NK-92 (cell line): ENCODE data around the gene FUT8.

Source experiments
- DNase-seq: peaks from one replicate; lab custom pipeline; 2025; ENCODE audit not compliant: unreplicated experiment; lab: John Stamatoyannopoulos, UW

The FUT8 gene

DNA sequence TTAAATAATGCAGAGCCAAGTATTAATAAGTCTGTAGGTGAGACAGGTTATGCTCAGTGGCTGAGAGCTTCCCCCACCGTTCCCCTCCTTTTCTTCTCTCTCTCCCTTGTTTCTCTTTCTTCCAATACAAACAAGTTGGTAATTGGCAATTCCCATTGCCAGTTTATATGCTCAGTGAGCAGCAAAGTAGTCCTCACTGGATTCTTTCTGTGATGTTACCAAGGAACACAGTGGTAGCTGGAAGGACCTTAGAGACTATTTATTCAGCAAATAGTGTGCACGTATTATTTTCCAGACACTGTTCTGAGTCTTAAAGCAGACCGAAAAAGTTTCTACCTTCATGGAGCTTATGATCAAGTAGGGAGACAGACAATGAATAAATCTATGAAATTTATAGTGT lies 344.4 kb downstream of the FUT8 start:
- DNase-seq: no peak

DNA sequence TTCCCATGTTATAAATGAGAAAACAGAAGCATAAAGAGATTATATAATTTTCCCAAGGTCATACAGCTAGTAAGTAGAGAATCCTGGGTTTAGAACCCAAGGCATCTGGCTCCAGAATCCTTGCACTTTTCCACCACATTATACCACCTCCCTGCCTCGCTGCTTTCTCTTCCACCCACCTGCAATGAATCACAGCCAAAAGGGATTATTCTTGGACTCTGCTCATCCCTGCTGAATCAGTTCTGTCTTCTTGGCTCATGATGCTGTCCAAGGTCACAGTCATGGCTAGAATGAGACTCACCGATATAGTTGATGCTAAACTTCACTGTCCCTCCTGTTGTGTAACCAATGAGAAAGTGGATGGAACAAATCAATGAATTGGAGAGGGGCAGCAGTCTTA lies 356.6 kb downstream of the FUT8 start:
- no peak for DNase-seq

DNA sequence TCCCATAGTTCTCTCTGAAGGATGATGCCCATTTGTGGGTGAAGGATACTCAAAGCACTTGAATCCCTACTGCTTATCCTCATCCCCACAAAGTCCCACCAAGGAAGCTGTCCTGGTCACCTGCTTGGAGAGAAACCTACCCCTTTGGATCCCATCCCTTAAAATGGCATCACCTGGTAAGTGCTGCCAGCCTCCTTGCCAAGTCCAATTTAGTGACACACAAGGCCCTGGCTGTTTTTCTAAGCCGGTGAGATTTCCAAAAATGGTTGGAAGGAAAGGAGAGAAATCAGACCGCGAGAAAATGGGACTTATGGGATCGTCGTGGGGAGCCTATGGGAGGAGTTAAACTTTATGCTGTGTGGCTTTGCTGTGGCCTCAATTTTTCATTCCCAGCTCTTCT lies 358.2 kb downstream of the FUT8 start:
- no peak for DNase-seq

DNA sequence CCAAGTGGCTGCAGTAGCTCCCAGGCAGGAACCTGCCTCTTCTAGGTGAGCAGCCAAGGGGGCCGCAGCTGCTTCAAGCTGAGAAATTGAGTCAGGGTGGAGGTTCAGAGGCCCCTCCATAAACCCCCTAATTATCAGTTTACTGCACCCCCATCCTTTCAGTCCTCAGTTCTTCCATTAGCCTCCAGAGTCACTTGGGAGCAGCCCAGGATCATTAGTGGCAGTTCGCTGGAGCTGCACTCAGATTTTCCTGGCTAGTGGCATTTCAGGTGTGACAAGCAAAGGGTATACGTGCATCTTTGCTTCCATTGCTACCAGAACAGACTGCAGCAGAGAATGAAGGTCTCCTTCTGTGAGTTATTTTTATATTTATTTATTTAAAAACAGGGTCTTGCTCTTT lies 358.7 kb downstream of the FUT8 start:
- no peak for DNase-seq

DNA sequence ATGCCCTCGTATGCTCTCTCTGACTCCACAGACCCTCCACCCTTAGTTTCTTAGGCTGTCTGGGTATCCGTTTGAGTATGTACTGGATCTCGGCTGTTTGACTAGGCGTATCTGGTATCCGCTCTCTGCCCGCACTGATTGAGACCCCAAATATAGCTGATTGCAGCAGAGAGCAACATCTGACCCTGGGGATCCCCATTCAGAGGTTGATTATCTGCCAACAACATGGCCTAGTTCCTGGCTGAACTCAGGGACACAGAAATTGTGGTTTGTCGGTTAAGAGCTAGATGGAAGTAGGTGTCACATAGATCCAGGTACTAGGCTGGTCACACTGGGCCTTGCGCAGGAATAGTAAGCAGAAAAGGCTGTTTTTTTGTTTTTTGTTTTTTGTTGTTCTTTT lies 359.9 kb downstream of the FUT8 start:
- no peak for DNase-seq

DNA sequence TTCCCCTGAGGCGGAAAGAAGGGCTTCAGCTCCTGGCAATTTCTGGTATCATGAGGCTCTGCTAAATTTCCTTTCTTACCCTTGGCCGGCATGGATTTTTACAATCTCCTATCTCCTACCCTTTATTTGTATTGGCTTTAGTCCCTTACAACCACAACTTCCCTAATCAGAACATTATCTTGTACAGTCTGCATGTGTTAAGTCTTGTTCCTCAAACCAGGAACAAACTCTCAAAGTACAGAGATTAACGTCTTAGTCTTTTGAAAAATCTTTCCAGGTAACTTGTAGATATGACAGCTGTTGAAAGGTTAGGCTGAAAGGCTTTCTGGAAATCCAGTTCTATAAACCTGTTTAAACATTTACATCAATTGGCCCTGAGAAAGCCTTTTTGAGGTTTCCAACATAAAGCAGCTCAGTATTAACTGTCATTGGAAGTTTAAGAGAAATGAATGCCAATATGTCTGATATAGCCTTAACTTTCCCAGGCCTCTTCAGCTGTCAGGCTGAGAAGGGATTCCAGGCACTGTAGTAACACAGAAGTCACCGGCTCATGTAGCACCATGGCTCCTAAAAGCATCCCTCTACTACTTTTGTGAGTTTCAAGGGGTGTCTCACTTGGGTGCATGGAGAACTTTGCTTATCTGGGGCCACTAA lies 360.5 kb downstream of the FUT8 start:
- no peak for DNase-seq

DNA sequence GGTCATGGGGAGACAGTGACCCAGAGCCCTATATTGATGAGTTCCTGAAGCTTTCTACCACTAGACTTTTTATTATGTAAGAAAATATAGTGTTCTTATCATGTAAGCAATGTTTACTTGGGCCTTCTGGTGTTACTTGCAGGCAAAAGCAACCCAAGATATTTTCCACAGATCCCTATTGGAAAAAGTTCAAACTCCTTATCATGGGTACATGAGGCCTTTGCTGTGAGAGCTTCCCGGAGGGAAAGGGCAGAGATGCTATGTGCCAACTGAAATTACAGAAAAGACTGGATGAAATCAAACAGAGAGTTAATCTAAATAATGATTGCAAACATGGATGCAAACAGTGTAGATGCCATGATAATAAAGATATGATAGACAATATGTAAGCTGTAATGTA lies 361.5 kb downstream of the FUT8 start:
- DNase-seq: no peak

GRCh38 chr14:65776193-65776852 lies 363.8 kb downstream of the FUT8 start:
- DNase-seq: no peak

DNA sequence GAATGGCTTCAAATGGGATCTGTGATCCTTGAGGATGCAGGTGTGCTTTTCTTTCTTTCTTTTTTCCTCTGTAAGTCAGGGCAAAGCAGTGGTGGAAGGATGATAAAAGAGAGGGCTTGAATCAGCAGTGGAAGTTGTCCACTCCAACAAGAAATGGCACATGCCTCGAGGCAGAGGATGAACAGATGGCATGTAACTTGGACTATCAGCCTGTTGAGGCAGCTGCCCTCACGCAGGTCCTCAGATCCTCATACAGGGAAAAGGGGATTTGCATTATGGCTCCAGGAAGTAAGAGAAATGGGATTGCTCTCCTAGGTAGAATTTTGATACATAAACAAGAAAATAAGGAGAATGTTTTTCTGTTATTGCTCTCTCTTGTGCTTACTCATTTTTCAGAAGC lies 368.0 kb downstream of the FUT8 start:
- no peak for DNase-seq

DNA sequence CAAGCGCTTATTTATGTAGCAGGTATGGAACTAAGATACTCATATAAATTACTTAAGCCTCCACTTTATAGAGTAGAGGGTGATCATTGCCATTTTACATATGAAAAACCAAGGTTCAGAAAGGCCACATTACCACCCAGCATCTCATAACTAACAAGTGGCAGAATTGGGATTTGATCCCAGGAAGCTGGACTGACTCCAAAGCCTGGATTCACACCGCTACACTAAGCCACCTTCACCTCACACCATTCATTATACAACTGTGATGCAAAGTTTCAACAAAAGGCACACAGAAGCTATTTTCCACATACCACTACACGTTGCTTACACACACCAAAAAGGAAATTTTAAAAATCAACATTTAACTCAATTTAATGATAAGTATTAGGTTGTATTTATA lies 370.6 kb downstream of the FUT8 start:
- DNase-seq: no peak

- DNase-seq: no peak
Measured at GRCh38 chr14:65783576-65783975, 371.0 kb downstream of the FUT8 start.

GRCh38 chr14:65784574-65784973 lies 372.0 kb downstream of the FUT8 start:
- DNase-seq: no peak

GRCh38 chr14:65787461-65787860 lies 374.9 kb downstream of the FUT8 start:
- DNase-seq: no peak

- DNase-seq: no peak
Measured at GRCh38 chr14:65788876-65789275, 376.3 kb downstream of the FUT8 start.

DNA sequence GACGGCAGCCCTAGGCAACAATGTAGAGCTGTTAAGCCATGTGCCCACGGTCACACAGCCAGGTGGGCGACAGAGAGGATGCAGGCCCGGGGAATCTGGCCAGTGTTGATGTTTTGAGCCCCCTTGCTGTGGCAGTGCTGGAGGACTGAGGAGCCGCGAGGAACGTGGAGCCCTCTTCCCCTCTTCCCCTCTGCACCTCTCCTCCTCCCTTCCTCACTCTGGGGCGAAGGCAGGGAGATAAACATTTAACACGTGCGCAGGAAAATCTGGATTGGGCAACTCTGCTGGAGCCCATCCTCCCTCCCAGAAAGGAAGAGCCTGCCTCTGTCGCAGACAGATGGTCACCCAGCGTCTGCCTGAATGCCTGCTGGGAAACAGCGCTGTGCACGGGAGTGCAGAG lies 376.8 kb downstream of the FUT8 start:
- no peak for DNase-seq

GRCh38 chr14:65790172-65790815 lies 377.8 kb downstream of the FUT8 start:
- no peak for DNase-seq

DNA sequence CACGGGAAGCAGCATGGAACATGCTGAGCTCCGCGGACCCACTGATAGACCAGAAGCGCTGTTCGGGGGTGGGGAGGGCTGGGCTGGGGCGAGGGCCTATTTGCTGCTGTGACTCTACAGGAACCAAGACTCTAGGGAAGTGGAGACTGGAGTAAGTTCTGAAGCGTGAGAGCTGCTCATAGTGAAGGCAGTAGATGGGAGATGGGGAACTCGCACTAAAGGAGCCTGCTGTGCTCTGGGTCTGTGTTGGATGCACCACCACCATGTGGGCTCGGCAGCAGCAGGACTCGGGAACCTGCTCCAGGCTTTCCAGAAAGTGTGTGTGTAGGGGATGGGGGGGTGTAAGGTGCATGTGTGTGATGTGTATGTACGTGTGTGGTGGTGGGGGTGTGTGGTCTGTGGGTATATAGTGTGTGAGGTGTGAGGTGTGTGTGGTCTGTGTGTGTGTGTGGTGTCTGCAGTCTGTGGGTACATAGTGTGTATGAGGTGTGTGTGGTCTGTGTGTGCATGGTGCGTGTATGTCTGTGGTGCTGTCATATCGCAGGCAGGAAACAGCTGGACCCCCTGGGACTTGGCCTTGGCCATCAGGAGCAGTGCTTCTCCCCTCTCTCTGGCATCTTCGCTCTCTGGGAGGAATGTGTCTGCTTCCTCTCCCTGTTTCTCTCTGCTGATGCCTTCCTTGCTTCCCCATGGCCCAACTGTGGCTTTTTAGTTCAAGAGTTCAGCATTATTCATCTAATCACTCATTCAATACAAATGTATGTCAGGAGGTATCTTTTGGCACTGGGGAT lies 378.9 kb downstream of the FUT8 start:
- no peak for DNase-seq

- DNase-seq: no peak
Measured at GRCh38 chr14:65792208-65792905, 379.8 kb downstream of the FUT8 start.
